SKM-1 (cell line): ENCODE measurements around the gene FAM219B.
A peak's percentile ranks its signal among the peaks of the same experiment; 100 is the strongest.

Experiments
- DNase-seq: peaks from one replicate; lab custom pipeline; 2025; ENCODE audit not compliant: unreplicated experiment; lab: John Stamatoyannopoulos, UW

The FAM219B gene

GRCh38 chr15:74878273-74878672 is 28.4 kb downstream of the FAM219B start:
- no peak for DNase-seq

GRCh38 chr15:74873756-74874424 is 32.8 kb downstream of the FAM219B start:
- DNase-seq = peak; percentile 32

DNA sequence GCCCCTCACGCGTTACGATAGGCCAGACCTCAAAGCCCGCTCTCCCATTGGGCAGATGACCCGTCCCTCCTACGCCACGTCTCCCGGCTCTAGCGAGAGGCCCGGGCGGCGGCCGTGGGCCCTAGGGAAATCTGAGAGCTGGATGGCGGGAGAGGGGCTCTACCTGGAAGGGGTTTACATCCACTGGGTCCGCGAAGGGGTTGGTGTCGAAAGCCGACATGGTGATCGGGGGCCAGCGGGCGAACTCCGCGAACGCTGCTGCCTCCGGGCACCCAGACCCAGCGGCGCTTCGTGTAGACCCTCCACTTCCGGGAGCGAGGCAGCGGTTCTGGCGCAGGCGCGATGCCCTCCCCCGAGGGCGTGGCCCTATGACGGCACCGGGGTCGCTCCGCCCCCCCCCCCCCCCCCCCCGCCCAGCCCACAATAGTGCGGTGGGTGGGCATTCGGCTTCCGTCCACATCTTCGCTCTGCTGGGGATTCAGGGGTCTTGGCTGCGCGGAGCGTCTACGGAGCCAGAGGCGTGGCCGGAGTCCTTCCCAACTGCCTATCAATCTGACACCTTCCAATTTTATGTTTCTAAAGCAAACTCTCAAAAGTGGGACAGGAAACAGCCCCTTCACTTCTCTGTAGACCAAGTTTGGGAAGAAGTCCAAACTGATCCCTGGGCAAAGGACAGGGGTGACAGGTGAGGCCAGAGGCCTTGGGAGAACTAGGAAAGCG is 33.5 kb downstream of the FAM219B start, which contains the start of gene SCAMP2:
SCAMP2 (minus strand) TSS at position 330 of the 720 bp plus-strand sequence; CDS start at position 220, 110 bp downstream.
- DNase-seq = peak; percentile 80

DNA sequence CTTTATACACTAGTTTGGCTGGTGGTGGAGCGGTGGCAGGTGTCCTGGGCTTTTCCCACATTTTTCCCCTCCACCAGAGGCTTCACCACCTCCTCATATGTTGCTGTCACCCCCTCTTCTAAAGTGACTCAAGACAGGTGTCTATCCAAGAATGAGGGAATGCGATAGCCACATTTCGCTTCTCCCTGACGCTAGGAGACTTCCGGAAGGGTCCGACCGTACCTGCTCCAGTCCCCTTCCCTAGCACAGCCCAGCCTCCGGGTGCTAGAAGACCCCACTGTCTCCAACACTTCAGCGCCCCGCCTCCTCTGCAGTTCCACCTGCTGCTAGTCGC is 34.0 kb downstream of the FAM219B start:
- no peak for DNase-seq

GRCh38 chr15:74870436-74871215 is 36.0 kb downstream of the FAM219B start:
- DNase-seq = no peak

DNA sequence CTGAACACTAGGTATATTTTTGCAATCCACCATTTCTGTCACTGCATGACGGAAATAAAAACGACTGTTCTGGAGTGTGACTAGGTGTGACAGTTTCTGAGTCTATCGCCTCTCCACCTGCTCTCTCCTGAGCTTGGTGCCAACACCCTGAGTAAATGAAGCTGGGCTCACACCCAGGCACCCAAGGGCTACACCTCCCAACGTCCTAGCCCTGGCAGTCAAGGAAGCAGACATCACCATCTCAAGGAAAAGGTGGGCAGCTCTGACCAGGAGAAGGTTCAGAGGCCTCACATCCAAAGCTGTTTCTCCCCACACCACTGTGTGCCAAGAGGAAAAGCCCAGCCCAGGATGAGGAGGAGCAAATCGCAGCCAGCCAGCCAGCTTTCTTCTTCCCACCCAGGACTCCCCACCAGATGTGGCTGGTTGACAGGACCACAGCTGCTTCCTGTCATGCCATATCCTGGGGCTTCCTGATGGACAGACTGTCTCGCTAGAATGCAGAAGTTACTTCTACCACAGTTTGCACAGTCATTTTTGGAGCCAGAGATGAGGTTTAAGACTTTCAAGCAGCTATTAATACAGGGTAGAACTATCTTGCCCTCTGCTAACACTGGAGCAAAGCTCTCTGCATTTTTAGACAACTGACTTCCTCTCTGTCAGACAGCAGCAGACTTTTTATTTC is 36.8 kb downstream of the FAM219B start:
- DNase-seq = peak; percentile 70

- DNase-seq = no peak
Observed at GRCh38 chr15:74869372-74869725, 37.3 kb downstream of the FAM219B start.

DNA sequence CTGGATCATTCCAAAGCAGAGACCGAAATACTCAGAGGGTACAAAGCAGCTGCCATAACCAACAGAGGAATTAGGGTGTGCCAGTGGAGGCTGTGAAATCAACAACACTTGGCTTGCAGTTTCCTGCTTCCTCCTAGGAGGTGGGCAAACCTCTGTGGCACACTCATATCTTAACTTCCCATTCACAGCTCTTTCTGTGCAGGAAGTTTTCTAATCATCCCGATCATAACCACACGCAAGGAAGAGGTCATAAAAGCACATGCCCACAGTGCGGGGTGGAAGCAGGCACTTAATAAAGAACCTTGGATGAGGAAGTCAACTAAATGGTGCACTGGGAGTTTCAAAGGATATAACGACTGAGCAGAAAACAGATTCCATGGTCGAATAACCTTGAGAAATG is 38.6 kb downstream of the FAM219B start:
- peak; percentile 71 for DNase-seq

GRCh38 chr15:74867466-74868038 is 39.1 kb downstream of the FAM219B start:
- DNase-seq = no peak

- no peak for DNase-seq
Observed at GRCh38 chr15:74866090-74866489, 40.6 kb downstream of the FAM219B start.

GRCh38 chr15:74865316-74865715 is 41.3 kb downstream of the FAM219B start:
- no peak for DNase-seq

- DNase-seq = no peak
Observed at GRCh38 chr15:74864296-74864695, 42.4 kb downstream of the FAM219B start.

- DNase-seq = no peak
Observed at GRCh38 chr15:74863239-74864056, 43.2 kb downstream of the FAM219B start.

DNA sequence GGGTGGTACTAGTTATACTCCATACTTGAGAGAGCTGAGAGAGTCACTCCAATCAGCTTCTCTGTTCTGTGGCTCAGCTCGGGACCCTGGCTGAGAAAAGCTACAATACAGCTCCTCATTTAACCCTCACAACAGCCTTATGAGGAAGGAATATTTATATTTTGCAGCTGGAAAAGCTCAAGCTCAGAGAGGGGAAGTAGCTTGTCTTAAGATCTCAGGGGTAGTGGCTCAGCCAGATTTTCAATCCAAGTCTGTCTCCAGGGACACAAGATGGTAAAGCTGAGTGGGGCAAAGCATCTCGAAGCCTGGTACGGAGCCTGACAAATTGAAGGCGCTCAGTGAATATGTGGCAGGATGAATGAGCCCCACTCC is 48.3 kb downstream of the FAM219B start:
- DNase-seq = no peak

DNA sequence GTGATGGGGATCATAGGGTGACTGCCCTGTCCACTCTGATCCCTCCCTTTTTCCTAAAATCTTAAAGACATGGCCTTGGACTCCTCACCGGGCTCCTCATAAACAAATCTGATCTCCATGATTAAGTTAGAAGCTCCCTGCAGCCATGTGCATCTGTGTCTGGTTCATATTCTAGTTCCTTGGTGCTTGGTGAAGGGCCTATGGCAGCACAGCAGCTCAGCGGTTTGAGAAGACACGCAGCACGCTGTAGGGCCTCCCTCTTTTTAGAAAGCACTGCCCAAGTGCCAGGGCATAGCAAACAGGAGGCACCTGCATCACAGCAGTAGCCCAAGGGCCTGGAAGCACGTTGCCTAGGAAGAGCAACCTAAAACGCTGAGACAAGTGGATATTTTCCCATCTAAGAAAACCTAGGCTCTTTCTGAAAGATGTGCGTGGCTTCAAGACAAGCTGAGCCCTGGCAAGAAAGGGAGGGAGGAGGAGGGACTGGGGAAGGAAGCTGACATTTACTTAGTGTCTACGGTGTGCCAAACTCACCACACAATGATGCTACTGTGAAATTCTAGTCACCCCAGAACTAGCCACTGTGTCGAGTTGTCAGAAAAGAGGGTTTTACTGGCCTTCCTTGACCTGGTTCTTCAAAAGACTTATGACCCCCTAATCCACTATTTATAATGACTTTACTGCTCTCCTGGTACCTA is 48.8 kb downstream of the FAM219B start:
- DNase-seq = no peak

DNA sequence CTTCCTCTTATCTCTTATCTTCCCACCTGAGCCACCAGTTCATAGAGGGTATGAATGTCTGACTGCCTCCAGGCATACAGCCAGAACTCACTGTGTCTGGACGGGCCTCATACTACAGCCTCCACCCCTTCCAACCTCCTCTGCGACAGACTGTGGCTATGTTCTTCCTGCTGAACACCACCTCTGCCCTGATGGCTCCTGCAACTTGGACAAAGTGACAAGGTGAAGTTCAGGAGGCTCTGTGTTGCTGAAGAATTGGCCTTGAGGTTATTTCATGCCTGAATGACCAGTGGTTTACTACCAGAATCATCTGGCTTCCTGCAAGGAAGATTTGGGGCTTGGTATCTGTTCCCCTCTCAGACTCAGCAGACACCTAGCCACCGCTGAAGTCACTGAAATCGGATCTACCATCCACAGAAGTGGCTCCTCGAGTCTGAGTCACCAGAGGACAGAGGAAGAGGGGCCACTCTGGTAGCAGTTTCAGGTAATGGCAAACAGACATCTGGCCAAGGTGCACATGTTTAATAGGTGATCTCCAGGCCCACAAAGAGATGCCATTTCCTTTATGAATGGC is 49.5 kb downstream of the FAM219B start:
- DNase-seq = no peak

- no peak for DNase-seq
Observed at GRCh38 chr15:74856537-74856936, 50.1 kb downstream of the FAM219B start.

GRCh38 chr15:74855857-74856256 is 50.8 kb downstream of the FAM219B start:
- no peak for DNase-seq

DNA sequence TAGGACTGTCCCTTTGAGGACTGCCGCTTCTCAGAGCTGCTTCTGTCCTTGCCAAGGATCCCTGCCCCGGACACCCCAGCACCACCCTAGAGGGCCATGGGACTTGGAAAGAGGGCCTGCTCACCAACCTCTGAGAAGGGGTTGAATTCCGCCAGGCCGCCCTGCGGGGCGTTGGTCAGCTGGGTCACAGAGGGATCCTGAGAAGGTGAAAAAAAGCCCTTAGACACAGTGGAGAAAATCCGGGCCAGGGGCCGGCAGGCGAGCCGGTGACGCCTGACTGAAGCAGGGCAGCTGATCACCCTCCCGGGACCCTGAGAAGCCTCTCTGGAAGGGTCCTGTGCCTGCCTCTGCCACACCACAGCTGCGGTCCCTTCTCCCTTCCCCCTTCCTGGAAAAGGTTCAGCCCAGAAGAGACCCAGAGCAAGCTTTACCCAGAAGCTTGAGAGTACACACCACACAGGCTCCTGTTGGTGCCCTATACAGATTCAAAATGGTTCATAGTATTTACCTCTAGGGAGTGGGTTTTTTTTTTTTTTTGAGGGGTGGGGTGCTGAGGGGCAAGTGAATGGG is 52.1 kb downstream of the FAM219B start:
- DNase-seq = no peak
